GM12864 (cell line): ENCODE measurements around the gene TGFBR3.
"Not testable (repeated sequence)": the region's sequence is repeated elsewhere in the genome, so short reads cannot be mapped to it uniquely, and the experiment has no call there.

Experiments
- DNase-seq: peaks from one replicate; pipeline ENCODE4 v3.0.0-alpha.2; 2011; ENCODE audit warnings: low read depth
- H3K4me3 ChIP-seq: 2 replicates; pipeline ENCODE4 v1.5.1; 2011; ENCODE audit warnings: mild to moderate bottlenecking, low read depth, low read length, control low read depth
- CTCF ChIP-seq: IDR thresholded peaks from 2 replicates; pipeline ENCODE4 v1.5.1; 2011; ENCODE audit warnings: low read depth, mild to moderate bottlenecking, moderate library complexity, low read length, control low read depth, inconsistent platforms; ENCODE audit errors: missing control alignments

Gene TGFBR3

GRCh38 chr1:91672601-91673161 lies 213.3 kb downstream of the TGFBR3 start:
- TF ChIP-seq CTCF: no peak
- no peak overlapping the region for H3K4me3 ChIP-seq

GRCh38 chr1:91670781-91671180 lies 215.2 kb downstream of the TGFBR3 start:
- no peak overlapping the region for H3K4me3 ChIP-seq
- DNase-seq: no peak
- no peak for TF ChIP-seq CTCF

More at GRCh38 chr1:91672601-91673161, 213.3 kb downstream of the TGFBR3 start:
- no peak for DNase-seq

GRCh38 chr1:91669584-91670350 lies 216.2 kb downstream of the TGFBR3 start:
- DNase-seq: no peak
- no peak overlapping the region for H3K4me3 ChIP-seq
- no peak for TF ChIP-seq CTCF

GRCh38 chr1:91666651-91667050 lies 219.3 kb downstream of the TGFBR3 start:
- H3K4me3 ChIP-seq, DNase-seq: not testable (repeated sequence)

GRCh38 chr1:91661121-91661520 lies 224.8 kb downstream of the TGFBR3 start:
- no peak for DNase-seq
- H3K4me3 ChIP-seq: no peak overlapping the region
- TF ChIP-seq CTCF: no peak

DNA sequence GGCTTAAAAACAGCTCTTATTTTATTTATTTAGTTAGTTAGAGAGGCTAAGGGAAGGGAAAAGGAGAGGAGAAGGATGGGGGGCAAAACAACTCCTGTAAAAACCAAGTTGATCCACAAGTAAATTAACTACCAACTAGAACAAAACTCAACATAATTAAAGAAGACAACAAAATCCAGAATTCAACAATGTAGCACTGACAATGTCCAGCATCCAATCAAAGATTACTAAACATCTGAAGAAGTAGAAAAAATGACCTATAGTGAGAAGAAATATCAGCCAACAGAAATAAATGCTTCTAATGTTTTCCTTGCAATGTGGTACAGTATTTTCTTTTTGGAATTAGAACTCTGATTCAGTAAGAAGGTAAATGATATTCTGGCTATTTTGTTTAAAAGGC lies 225.2 kb downstream of the TGFBR3 start:
- no peak for DNase-seq
- TF ChIP-seq CTCF: no peak
- H3K4me3 ChIP-seq: no peak overlapping the region

- H3K4me3 ChIP-seq: no peak overlapping the region
- TF ChIP-seq CTCF: no peak
- no peak for DNase-seq
Observed at GRCh38 chr1:91655912-91656449, 230.0 kb downstream of the TGFBR3 start.
